Measurements from ENCODE around the gene UBE2L6. TPM values are rescaled to one million over a fixed set of nuclear protein-coding genes. Genes with fewer than 3 reads are reported as not detected.

UBE2L6 gene
- total and polyA plus RNA-seq, 12 donors, result 34.4 to 108 (median 78.9) TPM

DNA sequence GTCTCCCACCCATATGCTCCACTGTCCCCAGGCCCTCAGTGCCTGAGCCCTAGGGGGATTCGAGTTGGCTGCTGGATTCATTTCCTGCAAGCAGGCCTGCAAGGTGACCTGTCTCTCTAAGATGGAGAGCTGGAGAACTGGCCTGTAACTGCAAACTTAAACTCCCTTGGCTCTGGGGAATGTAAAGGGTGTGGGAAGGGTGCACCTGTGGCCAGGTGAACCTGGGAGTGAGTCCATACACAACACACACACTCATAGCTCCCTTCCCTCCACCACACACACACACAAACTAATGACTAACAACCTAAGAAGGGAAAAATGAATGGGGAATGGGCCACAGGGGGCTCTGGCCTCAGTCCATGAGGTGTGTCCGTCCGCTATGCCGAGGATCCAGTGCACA, 15.5 kb downstream of the UBE2L6 start:
- peaks cover 0 to 8% of the 10 kb centered on the region in 2 donors for H3K4me1 ChIP-seq (replicated peaks in 1 of 2)
- TF ChIP-seq POLR2A (IDR thresholded peaks at IDR 0.05), result no peak
- TF ChIP-seq, protein P1, sequence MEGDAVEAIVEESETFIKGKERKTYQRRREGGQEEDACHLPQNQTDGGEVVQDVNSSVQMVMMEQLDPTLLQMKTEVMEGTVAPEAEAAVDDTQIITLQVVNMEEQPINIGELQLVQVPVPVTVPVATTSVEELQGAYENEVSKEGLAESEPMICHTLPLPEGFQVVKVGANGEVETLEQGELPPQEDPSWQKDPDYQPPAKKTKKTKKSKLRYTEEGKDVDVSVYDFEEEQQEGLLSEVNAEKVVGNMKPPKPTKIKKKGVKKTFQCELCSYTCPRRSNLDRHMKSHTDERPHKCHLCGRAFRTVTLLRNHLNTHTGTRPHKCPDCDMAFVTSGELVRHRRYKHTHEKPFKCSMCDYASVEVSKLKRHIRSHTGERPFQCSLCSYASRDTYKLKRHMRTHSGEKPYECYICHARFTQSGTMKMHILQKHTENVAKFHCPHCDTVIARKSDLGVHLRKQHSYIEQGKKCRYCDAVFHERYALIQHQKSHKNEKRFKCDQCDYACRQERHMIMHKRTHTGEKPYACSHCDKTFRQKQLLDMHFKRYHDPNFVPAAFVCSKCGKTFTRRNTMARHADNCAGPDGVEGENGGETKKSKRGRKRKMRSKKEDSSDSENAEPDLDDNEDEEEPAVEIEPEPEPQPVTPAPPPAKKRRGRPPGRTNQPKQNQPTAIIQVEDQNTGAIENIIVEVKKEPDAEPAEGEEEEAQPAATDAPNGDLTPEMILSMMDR (IDR thresholded peaks at IDR 0.05), result no peak
- no peak for DNase-seq
- no peak overlapping the region for H3K27ac ChIP-seq
- 86 to 92% (median 91%) methylated on average over 3 to 4 of the region's 4 CpGs for WGBS, 4 donors
- no peaks in the 10 kb centered on the region for H3K27me3 ChIP-seq
- no peak overlapping the region for H3K4me3 ChIP-seq
- peaks cover 0 to 78% of the 10 kb centered on the region in 2 donors for H3K36me3 ChIP-seq (replicated peaks in 1 of 2)
- intact Hi-C loops (cut with DNase I), result no loop called here
- H3K9me3 ChIP-seq (replicated peaks in 1 of 3), result no peaks in the 10 kb centered on the region

DNA sequence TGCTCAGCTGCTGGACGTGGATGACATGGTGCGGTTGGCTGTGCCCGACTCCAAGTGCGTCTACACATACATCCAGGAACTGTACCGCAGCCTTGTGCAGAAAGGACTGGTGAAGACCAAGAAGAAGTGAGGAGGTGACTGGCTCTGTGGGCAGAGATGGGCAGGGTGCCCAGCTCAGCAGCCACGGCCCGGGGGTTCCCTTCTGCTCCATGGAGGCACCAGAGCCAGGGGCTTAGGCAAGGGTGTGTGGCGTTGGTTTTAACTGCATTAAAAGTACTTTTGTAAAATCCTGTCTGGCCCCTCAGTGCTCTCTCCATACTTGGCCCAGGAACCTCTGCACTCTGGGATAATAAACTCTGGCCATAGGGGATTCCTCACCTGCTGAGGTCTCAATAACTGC, 17.5 kb downstream of the UBE2L6 start:
- H3K27ac ChIP-seq, result no peak overlapping the region
- intact Hi-C loops (cut with DNase I), result no loop called here
- H3K4me1 ChIP-seq (replicated peaks in 1 of 2), result peaks cover 0 to 8% of the 10 kb centered on the region in 2 donors
- H3K36me3 ChIP-seq (replicated peaks in 1 of 2), result peaks cover 0 to 58% of the 10 kb centered on the region in 2 donors
- H3K9me3 ChIP-seq (replicated peaks in 1 of 3), result no peaks in the 10 kb centered on the region
- no peak overlapping the region for H3K4me3 ChIP-seq
- 78 to 97% (median 91%) methylated on average over 8 of the region's 8 CpGs for whole genome bisulfite sequencing, 4 donors
- H3K27me3 ChIP-seq, result no peaks in the 10 kb centered on the region
- no peak for DNase-seq
- TF ChIP-seq, protein P1 (IDR thresholded peaks at IDR 0.05), result no peak
- TF ChIP-seq POLR2A (IDR thresholded peaks at IDR 0.05), result no peak

DNA sequence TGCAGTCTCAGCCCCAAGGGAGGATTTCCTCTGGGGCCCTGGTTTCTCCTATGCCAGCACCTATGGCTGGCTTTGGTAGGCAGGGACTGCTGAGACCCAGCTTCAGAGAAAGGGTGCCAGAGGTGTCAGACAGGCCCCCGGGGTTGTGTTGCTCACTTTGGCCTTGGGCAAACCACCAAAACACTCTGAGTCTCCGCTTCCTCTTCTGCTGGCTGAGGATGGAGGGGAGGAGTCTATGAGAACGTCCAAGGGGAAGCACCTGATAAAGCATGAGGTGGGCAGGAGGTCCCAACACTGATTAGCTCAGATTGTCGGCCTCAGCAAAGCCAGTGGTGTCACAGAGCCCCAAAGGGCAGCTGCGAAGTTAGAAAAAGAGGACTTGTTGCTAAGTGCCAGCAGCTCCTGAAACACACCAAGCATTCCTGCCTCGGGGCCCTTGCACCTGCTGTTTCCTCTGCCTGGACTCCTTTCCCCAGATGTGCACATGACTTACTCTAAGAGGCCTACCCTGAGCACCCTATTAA, 19.6 kb downstream of the UBE2L6 start:
- Histone ChIP-seq H3K27me3 (no peaks in the 10 kb centered on the region), H3K4me1 (replicated peaks in 1 of 2) (peaks cover 0 to 8% of the 10 kb centered on the region in 2 donors), H3K4me3 (no peak overlapping the region), H3K9me3 (replicated peaks in 1 of 3) (no peaks in the 10 kb centered on the region), H3K27ac (peak overlapping the region in 2 of 5 donors; percentile 47 to 68), H3K36me3 (replicated peaks in 1 of 2) (peaks cover 0 to 38% of the 10 kb centered on the region in 2 donors)
- intact Hi-C loops (cut with DNase I), result no loop called here
- 21 to 55% (median 32%) methylated on average over 4 to 6 of the region's 6 CpGs for WGBS, 4 donors
- peak in 5 of 7 donors; percentile 46 to 79 (median 75) for DNase-seq
- no peak for TF ChIP-seq POLR2A (IDR thresholded peaks at IDR 0.05)
- TF ChIP-seq, protein P1 (IDR thresholded peaks at IDR 0.05), result no peak

DNA sequence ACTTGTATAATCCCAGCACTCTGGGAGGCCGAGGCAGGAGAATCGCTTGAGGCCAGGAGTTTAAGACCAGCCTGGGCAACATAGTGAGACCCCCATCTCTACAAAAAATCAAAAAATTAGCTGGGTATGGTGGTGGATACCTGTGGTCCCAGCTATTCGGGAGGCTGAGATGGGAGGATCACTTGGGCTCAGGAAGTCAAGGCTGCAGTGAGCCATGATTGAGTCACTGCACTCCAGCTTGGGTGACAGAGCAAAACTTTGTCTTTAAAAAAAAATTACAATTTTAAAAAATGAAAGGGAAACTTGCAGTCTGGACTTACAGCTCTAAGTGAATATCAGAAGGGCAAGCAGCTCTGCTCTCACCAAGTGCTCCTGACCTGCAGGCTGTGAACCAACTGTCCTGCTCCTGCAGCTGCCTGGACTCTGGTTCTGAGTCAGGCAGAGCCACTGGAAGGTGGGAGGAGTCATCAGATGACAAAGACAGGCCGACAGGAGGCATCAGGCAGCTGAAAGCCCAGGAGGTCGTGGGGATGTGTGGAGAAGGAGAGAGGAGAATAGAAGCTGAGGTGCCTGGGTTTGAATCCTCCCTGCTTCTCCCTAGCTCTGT, 20.5 kb downstream of the UBE2L6 start:
- H3K27ac ChIP-seq, result peak overlapping the region in 2 of 5 donors; percentile 47 to 68
- intact Hi-C loops (cut with DNase I), result no loop called here
- WGBS, 4 donors, result 49 to 56% (median 50%) methylated on average over 5 of the region's 5 CpGs
- no peaks in the 10 kb centered on the region for H3K9me3 ChIP-seq (replicated peaks in 1 of 3)
- H3K27me3 ChIP-seq, result no peaks in the 10 kb centered on the region
- peak in 6 of 7 donors; percentile 50 to 66 (median 62) for DNase-seq
- no peak overlapping the region for H3K4me3 ChIP-seq
- TF ChIP-seq, protein P1 (IDR thresholded peaks at IDR 0.05), result peak in 1 of 6 experiments; percentile 17
- TF ChIP-seq POLR2A (IDR thresholded peaks at IDR 0.05), result no peak
- peaks cover 0 to 8% of the 10 kb centered on the region in 2 donors for H3K4me1 ChIP-seq (replicated peaks in 1 of 2)
- peaks cover 0 to 28% of the 10 kb centered on the region in 2 donors for H3K36me3 ChIP-seq (replicated peaks in 1 of 2)
